ENCODE measurements around the gene SUSD1.
A peak's percentile ranks its signal among the peaks of the same experiment; 100 is the strongest.
"Not testable (repeated sequence)": the region's sequence is repeated elsewhere in the genome, so short reads cannot be mapped to it uniquely, and the experiment has no call there.

The SUSD1 gene

GRCh38 chr9:112149211-112149610 is 25.9 kb downstream of the SUSD1 start:
- no peak for DNase-seq (ENCODE audit: low read depth)
- no peak overlapping the region for H3K4me3 ChIP-seq (replicated peaks; ENCODE audit: low read depth, low read length)
- no peak for TF ChIP-seq CTCF (IDR thresholded peaks at IDR 0.05; ENCODE audit: low read length, missing control alignments)

- TF ChIP-seq CTCF (IDR thresholded peaks at IDR 0.05; ENCODE audit: low read length, missing control alignments), result no peak
- no peak overlapping the region for H3K4me3 ChIP-seq (replicated peaks; ENCODE audit: low read depth, low read length)
- no peak for DNase-seq (ENCODE audit: low read depth)
Observed at GRCh38 chr9:112145886-112146285, 29.2 kb downstream of the SUSD1 start.

GRCh38 chr9:112144807-112145206 is 30.3 kb downstream of the SUSD1 start:
- no peak for TF ChIP-seq CTCF (IDR thresholded peaks at IDR 0.05; ENCODE audit: low read length, missing control alignments)
- DNase-seq (ENCODE audit: low read depth), result no peak
- no peak overlapping the region for H3K4me3 ChIP-seq (replicated peaks; ENCODE audit: low read depth, low read length)

- DNase-seq (ENCODE audit: low read depth), result peak; percentile 17
- no peak overlapping the region for H3K4me3 ChIP-seq (replicated peaks; ENCODE audit: low read depth, low read length)
- no peak for TF ChIP-seq CTCF (IDR thresholded peaks at IDR 0.05; ENCODE audit: low read length, missing control alignments)
Observed at GRCh38 chr9:112142420-112142819, 32.7 kb downstream of the SUSD1 start.

GRCh38 chr9:112140936-112141335 is 34.2 kb downstream of the SUSD1 start:
- TF ChIP-seq CTCF (IDR thresholded peaks at IDR 0.05; ENCODE audit: low read length, missing control alignments), result no peak

GRCh38 chr9:112137066-112137465 is 38.0 kb downstream of the SUSD1 start:
- TF ChIP-seq CTCF (IDR thresholded peaks at IDR 0.05; ENCODE audit: low read length, missing control alignments), result no peak
- no peak for DNase-seq (ENCODE audit: low read depth)
- no peak overlapping the region for H3K4me3 ChIP-seq (replicated peaks; ENCODE audit: low read depth, low read length)

More at GRCh38 chr9:112140936-112141335, 34.2 kb downstream of the SUSD1 start:
- H3K4me3 ChIP-seq (replicated peaks; ENCODE audit: low read depth, low read length), result no peak overlapping the region
- DNase-seq (ENCODE audit: low read depth), result no peak

- peak; percentile 29 for DNase-seq (ENCODE audit: low read depth)
- no peak for TF ChIP-seq CTCF (IDR thresholded peaks at IDR 0.05; ENCODE audit: low read length, missing control alignments)
- no peak overlapping the region for H3K4me3 ChIP-seq (replicated peaks; ENCODE audit: low read depth, low read length)
Observed at GRCh38 chr9:112135706-112136105, 39.4 kb downstream of the SUSD1 start.

GRCh38 chr9:112133806-112134205 is 41.3 kb downstream of the SUSD1 start:
- H3K4me3 ChIP-seq (replicated peaks; ENCODE audit: low read depth, low read length); DNase-seq (ENCODE audit: low read depth): not testable (repeated sequence)
